Erythroblast (primary cell): Measurements from ENCODE around the gene PAX8.

ENCODE experiments used
- DNase-seq, 2 experiments: peaks; one replicate each; lab custom pipeline; 2025; lab: John Stamatoyannopoulos, UW
- GATA1 ChIP-seq: IDR thresholded peaks from 2 replicates; pipeline ENCODE4 v1.6.1; 2011; ENCODE audit warnings: low read depth, mild to moderate bottlenecking, control low read depth, low read length, moderate library complexity
- POLR2A ChIP-seq: IDR thresholded peaks from 2 replicates; pipeline ENCODE4 v1.6.1; 2011; ENCODE audit warnings: mild to moderate bottlenecking, low read length

Gene PAX8

DNA sequence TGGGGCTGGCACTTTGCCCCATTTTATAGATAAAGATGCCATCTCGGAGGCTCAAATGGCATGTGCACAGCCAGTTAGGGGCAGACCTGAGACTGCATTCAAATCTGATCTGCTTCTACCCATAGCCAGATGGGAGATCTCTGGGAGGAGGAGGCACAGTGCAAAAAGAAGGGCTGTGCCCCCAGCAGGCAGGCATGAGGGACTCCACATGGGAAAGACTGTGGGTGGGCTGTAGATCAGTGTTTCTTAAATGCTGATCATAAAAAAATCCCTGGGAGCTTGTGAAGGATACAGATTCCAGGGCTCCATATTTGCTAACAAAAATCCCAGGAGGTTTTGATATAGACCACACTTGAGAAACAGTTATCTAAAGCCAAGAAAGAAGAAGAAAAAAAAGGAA lies 15.2 kb downstream of the PAX8 start:
- TF ChIP-seq POLR2A: no peak
- no peak for TF ChIP-seq GATA1
- DNase-seq: no peak

GRCh38 chr2:113260991-113261390 lies 17.7 kb downstream of the PAX8 start:
- no peak for DNase-seq
- no peak for TF ChIP-seq GATA1
- no peak for TF ChIP-seq POLR2A

- no peak for TF ChIP-seq GATA1
- no peak for TF ChIP-seq POLR2A
- DNase-seq: no peak
These were observed 20.1 kb downstream of the PAX8 start for GRCh38 chr2:113258471-113259147.

DNA sequence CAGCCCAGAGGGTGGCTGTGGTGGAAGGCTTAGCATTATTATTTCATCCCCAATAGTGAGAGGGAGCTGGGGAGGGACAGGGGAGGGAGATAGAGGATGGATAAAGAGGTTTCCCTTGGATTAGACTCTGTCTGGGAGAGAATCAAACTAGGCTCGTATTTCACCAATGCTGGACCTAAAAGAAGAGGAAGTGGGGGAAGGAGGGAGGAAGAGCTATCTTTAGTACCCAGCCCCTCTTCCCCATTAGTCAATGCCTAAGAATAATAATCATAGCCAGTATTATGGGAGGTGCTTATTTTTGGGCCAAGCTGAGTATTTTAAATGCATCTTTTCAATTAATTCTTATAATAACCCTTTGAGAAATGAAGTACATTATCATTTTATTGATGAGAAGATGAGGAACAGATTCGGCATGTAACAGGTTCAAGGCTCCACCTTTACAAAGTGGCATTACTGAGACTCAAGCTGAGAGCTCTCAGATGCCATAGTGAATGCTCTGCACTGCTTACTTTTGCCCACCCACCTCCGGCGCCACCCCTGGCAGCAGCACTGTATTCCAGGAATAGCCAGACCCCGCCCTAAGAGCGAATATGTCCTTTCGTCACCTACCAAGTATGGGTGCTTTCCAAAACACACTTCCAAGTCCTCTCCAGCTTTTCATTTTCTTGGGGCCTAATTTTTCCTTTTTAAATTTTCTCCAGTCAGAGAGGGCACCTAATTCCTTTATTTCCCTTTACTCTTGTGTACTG lies 21.0 kb downstream of the PAX8 start:
- DNase-seq: no peak
- TF ChIP-seq POLR2A (no peak), GATA1 (no peak)

DNA sequence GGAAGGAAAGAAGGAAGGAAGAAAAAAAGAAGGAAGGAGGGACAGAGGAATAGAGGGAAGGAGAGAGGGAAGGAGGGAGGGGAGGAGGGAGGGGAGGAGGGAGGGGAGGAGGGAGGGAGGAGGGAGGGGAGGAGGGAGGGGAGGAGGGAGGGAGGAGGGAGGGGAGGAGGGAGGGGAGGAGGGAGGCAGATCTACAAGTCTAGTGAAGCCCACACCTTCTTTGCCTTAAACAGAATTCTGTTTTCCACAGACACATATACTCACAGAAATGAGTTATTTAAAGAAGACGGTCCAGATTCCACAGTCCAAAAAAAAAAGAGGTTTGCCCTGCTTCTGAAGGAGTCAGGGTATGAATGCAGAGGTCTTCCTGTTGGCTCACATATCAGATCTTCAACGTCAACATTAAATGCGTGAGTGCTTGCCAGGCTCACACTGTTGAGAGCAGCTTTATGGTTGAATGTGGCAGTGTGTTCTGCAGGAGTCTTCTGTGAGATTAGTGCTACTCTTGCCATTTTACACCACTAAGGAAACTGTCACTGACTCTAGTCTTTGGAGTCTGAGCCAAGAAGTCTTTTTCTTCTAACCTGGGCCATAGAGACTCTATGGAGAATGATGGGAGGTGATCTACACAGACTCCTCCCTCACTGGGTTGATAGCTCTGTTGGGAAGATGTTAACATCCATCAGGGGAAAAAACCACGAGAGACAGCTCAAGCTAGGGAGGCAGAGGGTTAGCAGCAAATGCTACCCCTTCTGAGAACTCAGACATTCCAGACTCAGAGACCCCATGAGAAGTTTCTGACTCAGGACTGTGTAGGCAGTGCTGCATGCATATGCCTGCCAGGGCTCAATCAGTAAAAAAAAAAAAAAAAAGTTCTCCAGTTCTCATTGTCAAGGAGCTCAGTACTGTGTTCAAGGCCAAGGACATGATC lies 23.3 kb downstream of the PAX8 start:
- no peak for DNase-seq
- TF ChIP-seq POLR2A: no peak
- TF ChIP-seq GATA1: no peak

GRCh38 chr2:113253453-113253852 lies 25.3 kb downstream of the PAX8 start:
- no peak for DNase-seq
- TF ChIP-seq GATA1 (no peak), POLR2A (no peak)

GRCh38 chr2:113252047-113252590 lies 26.6 kb downstream of the PAX8 start:
- no peak for DNase-seq
- TF ChIP-seq GATA1 (no peak), POLR2A (no peak)

DNA sequence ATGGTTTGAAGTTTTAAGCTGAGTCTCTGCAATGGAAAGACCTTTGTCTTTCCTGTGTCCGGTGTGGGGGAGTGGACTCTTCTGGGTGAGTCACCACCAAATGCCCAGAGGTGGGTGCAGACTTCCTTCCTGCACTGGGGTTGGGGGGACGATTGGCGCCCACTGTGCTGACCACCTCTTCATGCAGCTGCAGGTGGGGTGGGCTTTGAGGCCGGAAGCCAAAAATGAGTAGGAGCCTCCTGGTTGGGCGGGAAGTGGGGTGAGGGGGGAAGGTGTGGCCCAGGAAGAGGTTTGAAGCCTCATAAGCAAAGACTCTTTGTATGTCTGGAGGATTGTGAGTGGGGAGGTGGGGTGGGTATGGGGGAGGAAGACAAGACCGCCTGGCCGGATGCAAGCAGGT lies 27.6 kb downstream of the PAX8 start:
- DNase-seq: no peak
- TF ChIP-seq GATA1: no peak
- no peak for TF ChIP-seq POLR2A

GRCh38 chr2:113248997-113249770 lies 29.5 kb downstream of the PAX8 start:
- TF ChIP-seq POLR2A: no peak
- TF ChIP-seq GATA1: no peak

GRCh38 chr2:113246606-113247005 lies 32.1 kb downstream of the PAX8 start:
- no peak for DNase-seq
- no peak for TF ChIP-seq GATA1
- TF ChIP-seq POLR2A: no peak

More at GRCh38 chr2:113248997-113249770, 29.5 kb downstream of the PAX8 start:
- peak; percentile 70 to 85 for DNase-seq

GRCh38 chr2:113245276-113245711 lies 33.4 kb downstream of the PAX8 start:
- DNase-seq: no peak
- TF ChIP-seq POLR2A: no peak
- TF ChIP-seq GATA1: no peak

DNA sequence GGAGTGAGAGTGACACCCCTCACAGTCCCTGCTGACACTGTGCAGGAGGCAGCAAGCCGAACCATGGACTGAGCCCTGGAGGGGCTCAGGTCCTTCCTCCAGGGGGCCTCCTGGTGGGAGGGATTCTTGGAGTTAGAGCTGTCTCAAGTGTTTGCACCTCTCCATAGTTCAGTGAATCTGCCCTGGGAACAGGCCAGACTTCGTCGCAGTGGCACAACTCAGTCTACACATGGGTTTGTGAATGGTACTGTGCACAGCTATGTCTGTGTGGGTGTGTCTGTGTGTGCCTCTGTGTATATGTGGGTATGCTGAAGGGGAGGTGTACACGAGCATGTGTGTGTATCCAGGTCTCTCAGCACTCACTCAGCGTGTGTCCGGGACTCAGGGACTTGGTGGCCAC lies 36.4 kb downstream of the PAX8 start:
- TF ChIP-seq POLR2A: no peak
- no peak for TF ChIP-seq GATA1
- no peak for DNase-seq
